Kidney (tissue), 14 donors: ENCODE measurements around the gene PVR. TPM values are rescaled to one million over a fixed set of nuclear protein-coding genes. Genes with fewer than 3 reads are reported as not detected.

Source experiments
- DNase-seq, 5 donors: peaks; one replicate each; pipeline ENCODE4 v3.0.0-alpha.2; 2013 to 2020
- FAIRE-seq: peaks from 2 replicates; lab custom pipeline; 2012; peaks lifted over from hg19 to GRCh38; lab: Jason Lieb, UNC
- H3K27ac ChIP-seq, 2 donors: one replicate each; pipeline ENCODE4 v1.7.0; 2013; ENCODE audit warnings: low read depth in 2 of 2, low read length in 2 of 2, inconsistent platforms in 1 of 2
- H3K27me3 ChIP-seq: one replicate; pipeline ENCODE4 v1.7.1; 2013; ENCODE audit warnings: low read length, inconsistent platforms; ENCODE audit not compliant: control insufficient read depth, insufficient read depth
- H3K36me3 ChIP-seq, 3 donors: one replicate each; pipeline versions ENCODE4 v1.7.0 to v1.7.1; 2013; ENCODE audit warnings: low read length in 3 of 3, control low read depth in 1 of 3, inconsistent platforms in 1 of 3; ENCODE audit not compliant: insufficient read depth in 3 of 3, control insufficient read depth in 2 of 3
- H3K4me1 ChIP-seq, 3 donors: one replicate each; pipeline versions ENCODE4 v1.7.0 to v1.7.1; 2013; ENCODE audit warnings: low read length in 3 of 3, inconsistent platforms in 1 of 3, low read depth in 1 of 3; ENCODE audit not compliant: control insufficient read depth in 2 of 3, insufficient read depth in 2 of 3
- H3K4me3 ChIP-seq, 3 donors: one replicate each; pipeline versions ENCODE4 v1.7.0 to v1.8.1; 2013; ENCODE audit warnings: low read length in 3 of 3, control low read depth in 1 of 3, inconsistent platforms in 1 of 3
- H3K9ac ChIP-seq, 3 donors: one replicate each; pipeline versions ENCODE4 v1.7.0 to v1.7.1; 2013; ENCODE audit warnings: low read length in 3 of 3, control low read depth in 1 of 3, inconsistent platforms in 1 of 3
- H3K9me3 ChIP-seq, 3 donors: one replicate each; pipeline versions ENCODE4 v1.7.0 to v1.7.1; 2013; ENCODE audit warnings: low read length in 3 of 3, control low read depth in 1 of 3, inconsistent platforms in 1 of 3; ENCODE audit not compliant: control insufficient read depth in 2 of 3, insufficient read depth in 1 of 3
- intact Hi-C: fragments of 100-400 bp; cut with DNase I; formaldehyde crosslinking; loops from one replicate; pipeline ENCODE4 v1.11.1; 2022
- polyA plus RNA-seq: library from polyadenylated mRNA; stranded (reverse); fragments of 350-450 nt; fragmentation: Illumina TruSeq; extraction: RNeasy Lipid Tissue Mini Kit (QIAGEN cat#74804); gene quantifications from one replicate; pipeline ENCODE4 v1.2.3, GENCODE V29; 2014; ENCODE audit warnings: low read depth, low replicate concordance; ENCODE audit not compliant: insufficient read depth
- total RNA-seq: library from RNA; stranded (reverse); fragmentation: NEBNext Ultra II Directional; extraction: Animal tissue kit (Norgen Biotek cat#: 25700); gene quantifications from one replicate; pipeline ENCODE4 v1.2.1, GENCODE V29; 2021
- TF ChIP-seq, protein P1 (sequence below): IDR thresholded peaks from 3 replicates; pipeline ENCODE4 v1.5.1; 2012; ENCODE audit warnings: mild to moderate bottlenecking, moderate library complexity, borderline replicate concordance; ENCODE audit not compliant: insufficient read depth; ENCODE audit errors: extremely low read depth
- donor health status: control.
- donor health status: control.
- donor health status: control.
- donor health status: control.
- donor health status: control.
- donor health status: DM: yes; HTN: yes; CAD: no.
- donor health status: Normal renal cell carcinoma (clear cell type).

The PVR gene
- total and polyA plus RNA-seq, 2 donors from 2014 or later: 20.7 to 36.4 TPM

- no peaks in the 10 kb centered on the region for H3K4me1 ChIP-seq
- no peak for FAIRE-seq
- TF ChIP-seq, protein P1, sequence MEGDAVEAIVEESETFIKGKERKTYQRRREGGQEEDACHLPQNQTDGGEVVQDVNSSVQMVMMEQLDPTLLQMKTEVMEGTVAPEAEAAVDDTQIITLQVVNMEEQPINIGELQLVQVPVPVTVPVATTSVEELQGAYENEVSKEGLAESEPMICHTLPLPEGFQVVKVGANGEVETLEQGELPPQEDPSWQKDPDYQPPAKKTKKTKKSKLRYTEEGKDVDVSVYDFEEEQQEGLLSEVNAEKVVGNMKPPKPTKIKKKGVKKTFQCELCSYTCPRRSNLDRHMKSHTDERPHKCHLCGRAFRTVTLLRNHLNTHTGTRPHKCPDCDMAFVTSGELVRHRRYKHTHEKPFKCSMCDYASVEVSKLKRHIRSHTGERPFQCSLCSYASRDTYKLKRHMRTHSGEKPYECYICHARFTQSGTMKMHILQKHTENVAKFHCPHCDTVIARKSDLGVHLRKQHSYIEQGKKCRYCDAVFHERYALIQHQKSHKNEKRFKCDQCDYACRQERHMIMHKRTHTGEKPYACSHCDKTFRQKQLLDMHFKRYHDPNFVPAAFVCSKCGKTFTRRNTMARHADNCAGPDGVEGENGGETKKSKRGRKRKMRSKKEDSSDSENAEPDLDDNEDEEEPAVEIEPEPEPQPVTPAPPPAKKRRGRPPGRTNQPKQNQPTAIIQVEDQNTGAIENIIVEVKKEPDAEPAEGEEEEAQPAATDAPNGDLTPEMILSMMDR: no peak
- DNase-seq: peak in 3 of 5 donors; percentile 66 to 71 (median 70)
- no peaks in the 10 kb centered on the region for H3K27me3 ChIP-seq
- intact Hi-C loops: no loop called here
- no peak overlapping the region for H3K9ac ChIP-seq
- H3K9me3 ChIP-seq: no peaks in the 10 kb centered on the region
- no peaks in the 10 kb centered on the region for H3K36me3 ChIP-seq
- no peak overlapping the region for H3K4me3 ChIP-seq
- no peak overlapping the region for H3K27ac ChIP-seq
Observed at GRCh38 chr19:44696939-44697669, 53.4 kb downstream of the PVR start.

DNA sequence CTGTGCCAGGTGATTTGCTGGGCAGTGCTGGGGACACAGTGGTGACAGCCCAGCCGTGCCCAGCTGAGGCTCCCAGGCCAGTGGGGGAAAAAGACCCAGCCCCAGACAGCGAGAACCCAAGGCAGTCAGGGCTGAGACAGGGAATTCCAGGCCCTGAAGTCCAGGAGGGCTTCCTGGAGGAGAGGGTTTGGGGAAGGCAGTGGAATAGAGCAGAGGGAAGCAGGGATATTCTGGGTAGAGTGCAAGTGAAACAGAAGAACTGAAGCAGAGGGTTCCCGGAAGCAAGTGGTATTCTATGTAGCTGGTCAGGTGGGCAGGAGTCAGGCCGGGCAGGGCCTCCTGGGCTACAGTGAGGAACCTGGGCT lies 53.9 kb downstream of the PVR start:
- H3K9me3 ChIP-seq: no peaks in the 10 kb centered on the region
- no peak overlapping the region for H3K27ac ChIP-seq
- no peak overlapping the region for H3K9ac ChIP-seq
- FAIRE-seq (no peak), DNase-seq (no peak)
- H3K4me1 ChIP-seq: no peaks in the 10 kb centered on the region
- no peaks in the 10 kb centered on the region for H3K27me3 ChIP-seq
- intact Hi-C loops: no loop called here
- TF ChIP-seq, protein P1: no peak
- H3K36me3 ChIP-seq: no peaks in the 10 kb centered on the region
- H3K4me3 ChIP-seq: no peak overlapping the region

DNA sequence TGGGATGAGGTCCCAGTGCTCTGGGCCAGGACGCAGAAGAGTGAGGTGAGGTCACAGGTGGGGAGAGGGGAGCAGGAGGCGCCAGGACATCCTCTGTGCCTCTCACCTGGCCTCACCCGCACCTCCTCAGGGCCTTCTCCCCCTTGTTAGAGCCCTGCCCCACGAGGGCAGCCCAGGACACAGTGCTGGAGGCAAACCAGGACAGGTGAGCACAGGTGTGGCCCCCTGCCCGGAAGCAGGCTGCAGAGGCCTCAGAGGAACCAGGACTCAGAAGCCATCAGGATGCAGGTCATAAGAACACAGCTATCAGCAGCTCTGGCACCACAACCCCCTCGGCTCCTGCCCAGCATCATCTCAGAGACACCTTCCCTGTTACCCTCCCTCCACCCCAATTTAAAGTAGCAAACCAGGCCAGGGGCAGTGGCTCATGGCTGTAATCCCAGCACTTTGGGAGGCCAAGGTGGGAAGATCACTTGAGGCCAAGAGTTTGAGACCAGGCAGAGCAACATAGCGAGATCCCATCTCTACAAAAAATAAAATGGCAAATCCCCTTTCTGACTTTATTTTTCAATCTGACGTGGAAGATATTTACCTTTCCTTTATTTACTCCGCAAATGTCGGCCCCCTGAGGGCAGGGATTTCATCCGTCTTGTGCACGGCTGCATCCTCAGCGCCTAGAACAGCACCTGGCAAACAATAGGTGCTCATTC lies 54.9 kb downstream of the PVR start, which contains the start of gene CEACAM16:
Gene CEACAM16 (plus strand): TSS at position 660 of the 710 bp plus-strand sequence. CDS start 2,306 bp downstream, outside the sequence.
- DNase-seq (no peak), FAIRE-seq (no peak)
- intact Hi-C loops: no loop called here
- H3K27ac ChIP-seq: no peak within 1 kb of the TSS
- no peaks in the 10 kb centered on the region for H3K36me3 ChIP-seq
- H3K4me1 ChIP-seq: no peaks in the 10 kb centered on the region
- no peak within 1 kb of the TSS for H3K4me3 ChIP-seq
- H3K9me3 ChIP-seq: no peaks in the 10 kb centered on the region
- no peaks in the 10 kb centered on the region for H3K27me3 ChIP-seq
- H3K9ac ChIP-seq: no peak within 1 kb of the TSS
- TF ChIP-seq, protein P1: no peak
